Spleen (tissue), 7 donors: Measurements from ENCODE around the gene COIL.

Experiments used
- POLR2A ChIP-seq, 3 donors: fragments of 450-650 bp; IDR thresholded peaks; one replicate each; pipeline ENCODE4 v1.5.1; 2017; ENCODE audit warnings: antibody characterized with exemption in 3 of 3, mild to moderate bottlenecking in 1 of 3
- TF ChIP-seq, protein P1 (sequence below), 11 experiments: fragments of 200-600 bp in 7 of 11; fragments of 450-650 bp in 4 of 11; sonication (generic) in 4 of 11; IDR thresholded peaks in 8 of 11; conservative IDR thresholded peaks in 3 of 11; 1 replicate in 7 of 11; 2 replicates in 4 of 11; pipeline versions ENCODE4 v1.4.0 to v1.8.0; 2016 to 2021; ENCODE audit warnings: antibody characterized with exemption in 11 of 11, inconsistent platforms in 4 of 11, mild to moderate bottlenecking in 1 of 11
- donor health status: DM: no; HTN: no; CAD: no; lungs with moderate emphysema.
- donor health status: DM: no; HTN: no; CAD: no.
- donor health status: DM: no; HTN: no; CAD: no.

DNA sequence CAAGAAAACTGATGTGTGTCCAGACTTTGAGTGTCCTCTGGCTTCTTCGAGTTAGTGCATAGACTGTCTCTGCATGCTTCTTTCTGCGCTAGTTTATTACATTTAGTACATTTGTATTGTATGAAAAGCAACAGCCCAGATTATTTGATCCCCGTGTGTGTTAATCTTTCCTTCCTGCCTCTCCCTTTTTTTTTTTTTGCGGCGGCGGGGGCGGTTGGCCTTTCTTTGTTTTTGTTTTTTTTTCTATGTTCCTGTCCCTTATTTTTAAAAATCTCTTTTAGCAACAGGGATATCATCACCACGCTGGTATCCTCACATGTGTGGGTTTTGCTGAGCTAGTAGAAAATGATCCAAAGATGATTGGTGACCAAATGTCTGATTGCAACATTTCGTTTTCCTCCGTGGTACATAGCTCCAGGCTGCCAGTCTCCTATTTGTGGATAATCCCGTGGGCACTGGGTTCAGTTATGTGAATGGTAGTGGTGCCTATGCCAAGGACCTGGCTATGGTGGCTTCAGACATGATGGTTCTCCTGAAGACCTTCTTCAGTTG lies 26.5 kb upstream of the COIL start:
- TF ChIP-seq, protein P1, sequence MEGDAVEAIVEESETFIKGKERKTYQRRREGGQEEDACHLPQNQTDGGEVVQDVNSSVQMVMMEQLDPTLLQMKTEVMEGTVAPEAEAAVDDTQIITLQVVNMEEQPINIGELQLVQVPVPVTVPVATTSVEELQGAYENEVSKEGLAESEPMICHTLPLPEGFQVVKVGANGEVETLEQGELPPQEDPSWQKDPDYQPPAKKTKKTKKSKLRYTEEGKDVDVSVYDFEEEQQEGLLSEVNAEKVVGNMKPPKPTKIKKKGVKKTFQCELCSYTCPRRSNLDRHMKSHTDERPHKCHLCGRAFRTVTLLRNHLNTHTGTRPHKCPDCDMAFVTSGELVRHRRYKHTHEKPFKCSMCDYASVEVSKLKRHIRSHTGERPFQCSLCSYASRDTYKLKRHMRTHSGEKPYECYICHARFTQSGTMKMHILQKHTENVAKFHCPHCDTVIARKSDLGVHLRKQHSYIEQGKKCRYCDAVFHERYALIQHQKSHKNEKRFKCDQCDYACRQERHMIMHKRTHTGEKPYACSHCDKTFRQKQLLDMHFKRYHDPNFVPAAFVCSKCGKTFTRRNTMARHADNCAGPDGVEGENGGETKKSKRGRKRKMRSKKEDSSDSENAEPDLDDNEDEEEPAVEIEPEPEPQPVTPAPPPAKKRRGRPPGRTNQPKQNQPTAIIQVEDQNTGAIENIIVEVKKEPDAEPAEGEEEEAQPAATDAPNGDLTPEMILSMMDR (IDR thresholded peaks at IDR 0.05 in 8 of 11, conservative IDR thresholded peaks at IDR 0.05 in 3 of 11): no peak
- no peak for TF ChIP-seq POLR2A (IDR thresholded peaks at IDR 0.05)
